Peyer's patch (tissue), 4 donors: ENCODE measurements around the gene VAT1. TPM values are rescaled to one million over a fixed set of nuclear protein-coding genes. Genes with fewer than 3 reads are reported as not detected.

Source experiments
- DNase-seq, 3 donors: peaks; one replicate each; pipeline ENCODE4 v3.0.0-alpha.2; 2017 to 2019
- H3K27ac ChIP-seq, 4 donors: fragments of 200-600 bp; sonication (generic); one replicate each; pipeline ENCODE4 v1.5.1; 2016 to 2019
- H3K27me3 ChIP-seq, 2 donors: fragments of 200-600 bp; sonication (generic); one replicate each; pipeline ENCODE4 v1.5.1; 2019
- H3K36me3 ChIP-seq, 3 donors: fragments of 200-600 bp; sonication (generic); one replicate each; pipeline ENCODE4 v1.5.1; 2016 to 2019
- H3K4me1 ChIP-seq, 4 donors: fragments of 200-600 bp; sonication (generic); one replicate each; pipeline ENCODE4 v1.5.1; 2016 to 2019
- H3K4me3 ChIP-seq, 4 donors: fragments of 200-600 bp; sonication (generic); 1 replicate in 3 of 4; 2 replicates in 1 of 4; pipeline ENCODE4 v1.5.1; 2016 to 2019; ENCODE audit warnings: mild to moderate bottlenecking in 1 of 4
- H3K9me3 ChIP-seq, 4 donors: fragments of 200-600 bp; sonication (generic); one replicate each; pipeline ENCODE4 v1.5.1; 2016 to 2019; ENCODE audit warnings: mild to moderate bottlenecking in 1 of 4
- POLR2A ChIP-seq, 2 donors: fragments of 450-650 bp; IDR thresholded peaks; one replicate each; pipeline ENCODE4 v1.5.1; 2017; ENCODE audit warnings: antibody characterized with exemption in 2 of 2, mild to moderate bottlenecking in 2 of 2, moderate library complexity in 2 of 2
- total RNA-seq, 4 donors: library from RNA; depleted of rRNA; stranded (reverse); fragments of >200 nt; gene quantifications; one replicate each; pipeline ENCODE4 v1.1.0, GENCODE V29; 2016
- TF ChIP-seq, protein P1 (sequence below), 6 experiments: fragments of 450-650 bp in 4 of 6; fragments of 200-600 bp in 2 of 6; sonication (generic) in 1 of 6; IDR thresholded peaks; one replicate each; pipeline ENCODE4 v1.5.1; 2017 to 2019; ENCODE audit warnings: antibody characterized with exemption in 6 of 6, mild to moderate bottlenecking in 3 of 6, moderate library complexity in 1 of 6

The VAT1 gene
- total RNA-seq, 4 donors from 2014 or later, result 52.8 to 97.8 (median 71.5) TPM

DNA sequence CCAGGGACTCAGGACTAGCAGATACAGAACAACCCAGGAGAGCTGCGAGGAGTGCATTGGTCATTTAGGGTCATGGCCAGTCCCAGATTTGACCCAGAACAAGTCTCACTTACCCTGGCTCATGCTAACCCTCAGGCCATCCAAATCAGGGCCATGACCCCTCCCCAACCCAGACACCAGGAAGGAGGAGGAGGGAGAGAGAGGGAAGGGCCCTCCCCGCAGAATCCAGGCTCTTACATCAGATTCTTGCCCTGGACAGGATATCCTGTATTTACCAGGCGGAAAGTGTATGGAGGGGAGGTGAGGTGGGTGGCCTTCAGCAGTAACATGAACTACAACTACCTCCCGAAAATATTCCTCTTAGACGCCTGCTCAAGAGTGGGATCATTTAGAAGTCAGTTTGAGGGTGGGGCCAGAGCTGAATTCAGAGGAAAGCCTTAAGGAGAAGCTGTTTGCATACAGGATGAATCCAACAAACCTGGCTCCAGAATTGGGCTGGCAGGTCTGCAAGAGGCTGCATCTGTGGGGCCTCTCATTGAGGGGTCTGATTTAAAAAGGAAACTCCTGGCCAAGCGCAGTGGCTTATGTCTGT is 2.1 kb downstream of the VAT1 start:
- Histone ChIP-seq H3K4me3 (peak overlapping the region in 1 of 4 donors; percentile 11), H3K4me1 (peaks cover 0 to 52% (median 4%) of the 10 kb centered on the region in 4 donors)
- TF ChIP-seq, protein P1, sequence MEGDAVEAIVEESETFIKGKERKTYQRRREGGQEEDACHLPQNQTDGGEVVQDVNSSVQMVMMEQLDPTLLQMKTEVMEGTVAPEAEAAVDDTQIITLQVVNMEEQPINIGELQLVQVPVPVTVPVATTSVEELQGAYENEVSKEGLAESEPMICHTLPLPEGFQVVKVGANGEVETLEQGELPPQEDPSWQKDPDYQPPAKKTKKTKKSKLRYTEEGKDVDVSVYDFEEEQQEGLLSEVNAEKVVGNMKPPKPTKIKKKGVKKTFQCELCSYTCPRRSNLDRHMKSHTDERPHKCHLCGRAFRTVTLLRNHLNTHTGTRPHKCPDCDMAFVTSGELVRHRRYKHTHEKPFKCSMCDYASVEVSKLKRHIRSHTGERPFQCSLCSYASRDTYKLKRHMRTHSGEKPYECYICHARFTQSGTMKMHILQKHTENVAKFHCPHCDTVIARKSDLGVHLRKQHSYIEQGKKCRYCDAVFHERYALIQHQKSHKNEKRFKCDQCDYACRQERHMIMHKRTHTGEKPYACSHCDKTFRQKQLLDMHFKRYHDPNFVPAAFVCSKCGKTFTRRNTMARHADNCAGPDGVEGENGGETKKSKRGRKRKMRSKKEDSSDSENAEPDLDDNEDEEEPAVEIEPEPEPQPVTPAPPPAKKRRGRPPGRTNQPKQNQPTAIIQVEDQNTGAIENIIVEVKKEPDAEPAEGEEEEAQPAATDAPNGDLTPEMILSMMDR (IDR thresholded peaks at IDR 0.05), result no peak
- TF ChIP-seq POLR2A (IDR thresholded peaks at IDR 0.05), result no peak

DNA sequence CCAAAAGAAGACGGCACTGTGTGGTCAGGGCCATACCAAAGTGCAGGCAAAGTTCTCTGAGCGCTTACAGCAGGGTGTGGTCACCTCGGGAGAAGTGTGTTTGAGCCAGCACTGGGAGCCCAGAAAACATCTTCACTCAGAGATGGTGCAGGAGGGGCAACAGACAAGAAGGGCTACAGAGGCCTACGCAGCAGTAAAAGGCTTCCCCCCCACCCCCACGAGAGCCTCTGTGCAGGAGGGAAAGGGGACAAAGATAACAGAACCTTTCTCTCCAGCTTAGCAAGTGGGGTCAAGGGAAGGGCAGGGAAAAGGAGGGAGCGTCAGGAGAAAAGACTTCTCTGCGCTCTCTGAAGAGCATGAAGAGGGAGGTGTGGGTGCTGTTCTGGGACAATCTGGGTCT is 2.8 kb downstream of the VAT1 start:
- H3K27ac ChIP-seq, result peak overlapping the region in 2 of 4 donors; percentile 63 to 83
- no peak for TF ChIP-seq POLR2A (IDR thresholded peaks at IDR 0.05)
- TF ChIP-seq, protein P1 (IDR thresholded peaks at IDR 0.05), result no peak
- peaks cover 0 to 21% (median 0%) of the 10 kb centered on the region in 3 donors for H3K36me3 ChIP-seq
- H3K27me3 ChIP-seq, result no peaks in the 10 kb centered on the region
- peak overlapping the region in 1 of 4 donors; percentile 11 for H3K4me3 ChIP-seq
- peak in 1 of 3 donors; percentile 61 for DNase-seq
- peaks cover 0 to 48% (median 4%) of the 10 kb centered on the region in 4 donors for H3K4me1 ChIP-seq
- H3K9me3 ChIP-seq, result no peaks in the 10 kb centered on the region

More for the DNA sequence above, 2.1 kb downstream of the VAT1 start:
- DNase-seq, result no peak
- no peaks in the 10 kb centered on the region for H3K27me3 ChIP-seq
- peak overlapping the region in 3 of 4 donors; percentile 10 to 83 (median 63) for H3K27ac ChIP-seq
- H3K9me3 ChIP-seq, result no peaks in the 10 kb centered on the region
- H3K36me3 ChIP-seq, result peaks cover 0 to 21% (median 0%) of the 10 kb centered on the region in 3 donors

DNA sequence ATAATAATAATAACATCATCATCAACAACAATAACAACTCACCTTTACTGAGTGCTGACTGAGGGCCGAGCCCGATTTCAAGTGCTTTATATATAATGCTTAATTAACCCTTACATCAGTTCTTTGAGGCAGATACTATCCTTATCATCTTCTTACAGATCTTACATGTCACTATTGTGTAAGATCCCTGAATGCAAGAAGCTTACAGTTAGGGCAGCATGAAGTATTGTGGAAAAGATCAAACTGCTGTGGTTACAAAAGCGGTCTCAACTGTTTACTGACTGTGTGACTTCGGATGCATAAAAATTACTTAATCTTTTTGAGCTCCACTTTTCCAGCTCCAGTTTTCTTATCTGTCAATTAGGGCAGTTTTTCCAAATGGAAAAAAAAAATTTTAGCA is 3.3 kb downstream of the VAT1 start:
- no peak for TF ChIP-seq POLR2A (IDR thresholded peaks at IDR 0.05)
- TF ChIP-seq, protein P1 (IDR thresholded peaks at IDR 0.05), result no peak
- no peaks in the 10 kb centered on the region for H3K27me3 ChIP-seq
- H3K4me3 ChIP-seq, result no peak overlapping the region
- peaks cover 0 to 26% (median 0%) of the 10 kb centered on the region in 3 donors for H3K36me3 ChIP-seq
- no peaks in the 10 kb centered on the region for H3K9me3 ChIP-seq
- H3K27ac ChIP-seq, result peak overlapping the region in 1 of 4 donors; percentile 83
- H3K4me1 ChIP-seq, result peaks cover 0 to 47% (median 4%) of the 10 kb centered on the region in 4 donors
- no peak for DNase-seq

DNA sequence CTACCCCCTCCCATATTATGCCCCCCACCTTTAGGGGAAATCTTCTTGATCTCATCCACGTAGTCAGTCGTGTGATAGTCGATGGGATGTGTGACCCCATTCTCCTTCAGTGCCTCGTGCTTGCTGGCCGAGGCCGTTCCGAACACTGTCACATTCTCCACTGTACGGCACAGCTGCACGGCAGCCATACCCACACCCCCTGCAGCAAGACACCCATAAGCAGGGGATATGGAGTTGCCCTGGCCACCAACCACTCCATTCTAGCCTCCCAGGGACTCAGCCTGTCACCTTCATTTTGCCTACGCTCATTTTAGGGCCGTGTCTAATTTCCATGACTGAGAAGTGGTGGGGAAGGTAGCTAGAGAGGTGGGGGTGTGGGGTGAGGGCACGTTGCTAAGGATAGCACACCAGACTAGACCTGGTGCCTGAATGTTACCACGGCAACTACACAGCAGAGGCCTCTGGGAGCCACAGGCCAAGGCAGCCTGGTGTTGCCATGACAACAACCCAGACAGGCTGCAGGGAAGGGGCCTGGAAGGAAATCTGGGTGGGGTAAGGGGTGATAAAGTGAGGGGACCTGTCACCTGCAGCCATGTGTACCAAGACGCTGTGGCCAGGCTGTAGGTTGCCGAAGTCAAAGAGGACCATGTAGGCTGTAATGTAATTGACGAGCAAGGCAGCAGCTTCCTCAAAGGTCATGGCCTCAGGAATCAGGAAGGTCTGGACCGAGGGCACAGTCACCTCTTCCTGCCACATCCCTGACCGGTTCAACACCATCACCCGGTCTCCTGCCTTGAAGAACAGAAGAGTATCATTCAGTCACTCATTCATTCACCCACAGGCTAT is 4.0 kb downstream of the VAT1 start:
- DNase-seq, result no peak
- TF ChIP-seq POLR2A (IDR thresholded peaks at IDR 0.05), result no peak
- TF ChIP-seq, protein P1 (IDR thresholded peaks at IDR 0.05), result no peak
- H3K27ac ChIP-seq, result peak overlapping the region in 2 of 4 donors; percentile 12 to 83
- no peaks in the 10 kb centered on the region for H3K9me3 ChIP-seq
- H3K36me3 ChIP-seq, result peaks cover 0 to 33% (median 0%) of the 10 kb centered on the region in 3 donors
- no peaks in the 10 kb centered on the region for H3K27me3 ChIP-seq
- no peak overlapping the region for H3K4me3 ChIP-seq
- H3K4me1 ChIP-seq, result peaks cover 0 to 47% (median 4%) of the 10 kb centered on the region in 4 donors

DNA sequence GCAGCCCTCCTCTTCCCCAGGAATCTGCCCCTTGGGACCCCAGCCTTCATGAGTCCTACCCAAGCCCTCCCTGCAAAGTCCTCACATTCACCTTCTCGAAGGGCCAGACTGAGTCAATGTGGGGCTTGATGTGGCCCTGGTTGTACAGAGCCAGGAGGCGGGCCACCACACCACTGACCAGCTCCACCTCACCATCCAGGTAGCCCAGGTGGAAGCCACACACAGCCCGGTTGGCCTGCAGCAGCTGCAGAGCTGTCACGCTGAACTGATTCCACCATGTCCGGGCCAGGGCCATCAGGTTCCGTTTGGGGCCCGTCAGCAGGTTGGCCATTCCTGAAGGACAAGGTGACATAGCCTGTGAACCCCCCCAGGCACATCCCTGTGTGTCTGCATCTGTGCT is 6.0 kb downstream of the VAT1 start:
- Histone ChIP-seq H3K4me1 (peaks cover 0 to 54% (median 1%) of the 10 kb centered on the region in 4 donors), H3K9me3 (no peaks in the 10 kb centered on the region), H3K27me3 (no peaks in the 10 kb centered on the region), H3K36me3 (peaks cover 0 to 46% (median 0%) of the 10 kb centered on the region in 3 donors), H3K27ac (peak overlapping the region in 3 of 4 donors; percentile 38 to 52 (median 44)), H3K4me3 (no peak overlapping the region)
- TF ChIP-seq, protein P1 (IDR thresholded peaks at IDR 0.05), result no peak
- TF ChIP-seq POLR2A (IDR thresholded peaks at IDR 0.05), result no peak
- no peak for DNase-seq
